ENCODE measurements around the gene SSTR1. TPM values are rescaled to one million over a fixed set of nuclear protein-coding genes. Genes with fewer than 3 reads are reported as not detected.
A peak's percentile ranks its signal among the peaks of the same experiment; 100 is the strongest.

Gene SSTR1
- polyA plus RNA-seq, 2 of the 4 experiments (the other 2 are of a cell fraction): not detected

GRCh38 chr14:38210587-38211216 is 3.0 kb downstream of the SSTR1 start (continued):
- TF ChIP-seq REST (IDR thresholded peaks at IDR 0.05) (no peak), NPAS2 (CRISPR knock-in tag; IDR thresholded peaks at IDR 0.05; ENCODE audit: borderline replicate concordance) (no peak), ZSCAN20 (CRISPR knock-in tag; IDR thresholded peaks at IDR 0.05) (no peak)

- no peak overlapping the region for H3K27ac ChIP-seq
- ChIA-PET POLR2A (no interaction called here), CTCF (no interaction called here)
- no peak for DNase-seq (ENCODE audit: low read depth in 1 of 2, low spot score in 1 of 2)
- FAIRE-seq: no peak
- peak in 1 of 2 experiments; percentile 34; a peak in 3 of 6 replicates for ATAC-seq
- 0 out of 3 replicates have a peak overlapping the region, but pooled peaks have one; percentile 30 for H3K4me2 ChIP-seq
- 0 out of 3 replicates have a peak, but pooled peaks cover 4% of the 10 kb centered on the region for H3K9me3 ChIP-seq
- H3K4me3 ChIP-seq: no peak overlapping the region
- H3K4me1 ChIP-seq: no peaks in the 10 kb centered on the region
- 8% methylated on average over 22 of the region's 34 CpGs for WGBS (ENCODE audit: missing lambda C conversion rate)
- TF ChIP-seq CTCF (IDR thresholded peaks at IDR 0.05) (no peak), SREBF2 (IDR thresholded peaks at IDR 0.05) (no peak), POLR2AphosphoS2 (conservative IDR thresholded peaks at IDR 0.05; ENCODE audit: low read length) (no peak), EHF (CRISPR knock-in tag; IDR thresholded peaks at IDR 0.05) (no peak), ELK1 (IDR thresholded peaks at IDR 0.05; ENCODE audit: low read depth, low read length) (no peak), MAX (IDR thresholded peaks at IDR 0.05) (no peak), JUN (IDR thresholded peaks at IDR 0.05) (no peak), EP300 (IDR thresholded peaks at IDR 0.05) (no peak), PBX3 (IDR thresholded peaks at IDR 0.05) (no peak)
Observed at GRCh38 chr14:38211255-38211735, 3.6 kb downstream of the SSTR1 start.

- no peak overlapping the region for H3K4me3 ChIP-seq
- H3K9me3 ChIP-seq: no peaks in the 10 kb centered on the region
- H3K27ac ChIP-seq: no peak overlapping the region
- FAIRE-seq (no peak), ATAC-seq (no peak), DNase-seq (ENCODE audit: low read depth in 1 of 2, low spot score in 1 of 2) (no peak)
- H3K4me1 ChIP-seq: no peaks in the 10 kb centered on the region
- no peak overlapping the region for H3K4me2 ChIP-seq
- CTCF ChIA-PET: no interaction called here
- POLR2A ChIA-PET: no interaction called here
- TF ChIP-seq PHF8 (IDR thresholded peaks at IDR 0.05; ENCODE audit: borderline replicate concordance, low read depth): no peak
- no peak for TF ChIP-seq ELK1 (IDR thresholded peaks at IDR 0.05; ENCODE audit: low read depth, low read length)
- no peak for TF ChIP-seq JUNB (IDR thresholded peaks at IDR 0.05)
- no peak for TF ChIP-seq USF2 (IDR thresholded peaks at IDR 0.05)
- TF ChIP-seq MAZ (IDR thresholded peaks at IDR 0.05; ENCODE audit: borderline replicate concordance, low read depth, low read length): no peak
- TF ChIP-seq SMC3 (IDR thresholded peaks at IDR 0.05): no peak
- TF ChIP-seq E2F6 (IDR thresholded peaks at IDR 0.05; ENCODE audit: borderline replicate concordance, low read depth): no peak
- no peak for TF ChIP-seq POLR2A (IDR thresholded peaks at IDR 0.05; ENCODE audit: low read length)
- TF ChIP-seq NFE2L2 (conservative IDR thresholded peaks at IDR 0.05; ENCODE audit: low read length): no peak
- no peak for TF ChIP-seq GATA3 (IDR thresholded peaks at IDR 0.05; ENCODE audit: borderline replicate concordance)
- no peak for TF ChIP-seq HOXA7 (CRISPR knock-in tag; IDR thresholded peaks at IDR 0.05)
- TF ChIP-seq ATOH8 (CRISPR knock-in tag; IDR thresholded peaks at IDR 0.05; ENCODE audit: low read depth): no peak
- TF ChIP-seq EHMT2 (IDR thresholded peaks at IDR 0.05; ENCODE audit: low read depth): no peak
Observed at GRCh38 chr14:38212111-38212510, 4.4 kb downstream of the SSTR1 start.

All from A549 (cell line).